ENCODE results near the gene FNDC3B. TPM values are rescaled to one million over a fixed set of nuclear protein-coding genes. Genes with fewer than 3 reads are reported as not detected.
A peak's percentile ranks its signal among the peaks of the same experiment; 100 is the strongest.

Gene FNDC3B
- polyA plus RNA-seq, 12 donors: 35.7 to 87.3 (median 64.8) TPM; not detected in 1

DNA sequence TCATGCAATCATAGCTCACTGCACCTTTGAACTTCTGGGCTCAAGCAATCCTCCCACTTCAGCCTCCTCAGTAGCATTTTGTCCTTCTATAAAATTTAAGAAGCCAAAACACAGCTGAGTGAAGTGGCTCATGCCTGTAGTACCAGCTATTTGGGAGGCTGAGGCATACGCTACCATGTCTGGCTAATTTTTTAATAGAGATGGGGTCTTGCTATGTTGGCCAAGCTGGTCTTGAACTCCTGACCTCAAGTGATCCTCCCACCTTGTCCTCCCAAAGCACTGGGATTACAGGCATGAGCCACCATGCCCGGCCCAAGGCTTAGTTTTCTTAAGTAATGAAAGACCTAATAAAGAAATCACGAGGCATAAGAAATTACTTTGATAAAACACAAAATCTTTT, 14.7 kb upstream of the FNDC3B start:
- no peak for DNase-seq

DNA sequence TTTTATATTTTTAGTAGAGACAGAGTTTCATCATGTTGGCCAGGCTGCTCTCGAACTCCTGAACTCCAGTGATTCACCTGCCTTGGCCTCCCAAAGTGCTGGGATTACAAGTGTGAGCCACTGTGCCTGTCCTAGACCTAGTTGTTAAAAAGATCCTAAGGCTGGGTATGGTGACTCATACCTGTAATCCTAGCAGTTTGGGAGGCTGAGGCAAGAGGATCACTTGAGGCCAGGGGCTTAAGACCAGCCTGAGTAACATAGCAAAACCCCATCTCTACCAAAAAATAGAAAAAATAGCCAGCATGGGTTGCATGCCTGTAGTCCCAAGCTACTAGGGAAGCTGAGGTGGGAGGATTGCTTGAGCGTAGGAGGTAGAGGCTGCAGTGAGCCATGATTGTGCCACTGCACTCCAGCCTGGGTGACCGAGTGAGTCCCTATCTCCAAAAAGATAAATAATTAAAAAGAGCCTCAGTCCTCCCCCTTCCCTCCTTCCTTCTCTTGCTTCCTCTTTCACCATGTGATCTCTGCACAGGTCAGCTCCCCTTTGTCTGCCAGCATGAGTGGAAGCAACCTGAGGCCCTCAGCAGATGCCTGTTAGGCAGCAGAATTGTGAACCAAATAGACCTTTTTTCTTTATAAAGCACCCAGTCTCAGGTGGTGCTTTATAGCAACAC, 9.8 kb upstream of the FNDC3B start:
- DNase-seq: no peak

DNA sequence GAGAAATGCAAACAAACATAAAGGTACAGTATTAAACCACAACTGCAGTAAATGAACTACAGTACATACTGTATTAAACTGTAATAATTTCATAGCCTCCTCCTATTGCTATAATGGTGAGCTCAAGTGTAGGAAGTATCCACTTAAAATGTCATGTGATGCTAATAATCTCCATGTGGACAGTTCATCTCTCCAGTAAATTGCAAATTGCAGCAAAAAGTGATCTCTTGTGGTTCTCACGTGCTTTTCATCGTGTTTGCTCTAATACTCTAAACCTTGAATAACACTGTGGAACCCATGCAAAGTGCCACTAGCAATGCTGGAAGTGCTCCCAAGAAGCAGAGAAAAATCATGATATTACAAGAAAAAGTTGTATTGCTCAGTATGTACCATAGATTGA, 9.2 kb upstream of the FNDC3B start:
- DNase-seq: no peak

DNA sequence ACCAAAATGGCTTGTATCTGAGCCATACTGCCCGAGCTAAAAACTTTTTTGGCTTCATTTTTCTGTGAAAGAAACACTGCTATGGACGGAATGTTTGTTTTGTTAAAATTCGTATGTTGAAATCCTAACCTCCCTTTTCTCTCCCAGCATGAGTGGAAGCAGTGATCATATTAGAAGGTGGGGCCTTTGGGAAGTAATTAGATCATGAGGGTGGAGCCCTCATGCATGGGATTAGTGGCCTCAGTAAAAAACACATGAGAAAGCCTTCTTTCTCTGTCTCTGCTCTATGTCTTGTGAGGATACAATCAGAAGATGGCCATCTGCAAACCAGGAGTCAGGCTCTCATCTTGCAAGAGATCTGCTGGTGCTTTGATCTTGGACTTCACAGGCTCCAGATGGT, 7.4 kb upstream of the FNDC3B start:
- no peak for DNase-seq

DNA sequence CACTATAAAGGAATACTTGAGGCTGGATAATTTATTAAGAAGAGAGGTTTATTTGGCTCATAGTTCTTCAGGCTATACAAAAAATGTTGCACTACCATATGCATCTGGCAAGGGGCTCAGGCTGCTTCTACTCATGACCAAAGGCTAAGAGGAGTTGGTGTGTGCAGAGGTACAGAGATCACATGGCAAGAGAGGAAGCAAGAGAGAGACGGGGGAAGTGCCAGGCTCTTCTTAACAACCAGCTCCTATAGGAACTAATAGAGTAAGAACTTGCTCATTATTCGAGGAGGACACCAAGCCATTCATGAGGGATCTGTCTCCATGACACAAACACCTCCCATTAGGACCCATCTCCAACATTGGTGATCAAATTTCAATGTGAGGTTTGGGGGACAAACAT, 6.0 kb upstream of the FNDC3B start:
- no peak for DNase-seq

GRCh38 chr3:172034786-172035685, 4.3 kb upstream of the FNDC3B start:
- DNase-seq: no peak

DNA sequence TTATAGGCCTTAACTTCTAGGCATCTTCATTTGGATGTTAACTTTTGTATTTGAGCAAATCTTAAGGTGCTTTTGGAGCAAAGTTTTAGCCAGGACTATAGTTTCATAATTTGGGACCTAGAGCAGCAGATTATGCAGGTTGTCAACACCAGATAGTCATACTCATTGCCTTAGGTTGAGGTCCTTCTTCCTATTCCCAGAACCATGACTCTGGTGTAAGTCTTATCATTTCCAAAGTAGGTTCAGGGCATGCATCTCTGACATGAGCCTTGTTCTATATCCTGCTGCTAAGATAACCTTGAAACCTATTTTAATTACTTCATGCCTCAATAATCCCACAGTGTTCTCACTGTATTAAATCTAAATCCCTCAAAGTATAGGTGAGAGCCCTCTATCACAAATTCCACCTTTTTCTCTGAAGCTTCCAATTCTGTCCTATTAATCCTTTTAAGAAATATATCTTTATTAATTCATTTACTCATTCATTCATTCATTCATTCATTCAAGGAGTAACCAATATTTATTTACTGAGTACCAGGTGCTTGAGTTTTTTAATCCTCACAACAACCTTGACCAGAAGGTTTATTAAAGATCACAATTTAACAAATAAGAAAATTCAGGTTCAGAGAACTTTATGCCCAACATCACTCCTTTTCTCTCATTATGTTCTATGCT, 2.7 kb upstream of the FNDC3B start:
- DNase-seq: no peak

DNA sequence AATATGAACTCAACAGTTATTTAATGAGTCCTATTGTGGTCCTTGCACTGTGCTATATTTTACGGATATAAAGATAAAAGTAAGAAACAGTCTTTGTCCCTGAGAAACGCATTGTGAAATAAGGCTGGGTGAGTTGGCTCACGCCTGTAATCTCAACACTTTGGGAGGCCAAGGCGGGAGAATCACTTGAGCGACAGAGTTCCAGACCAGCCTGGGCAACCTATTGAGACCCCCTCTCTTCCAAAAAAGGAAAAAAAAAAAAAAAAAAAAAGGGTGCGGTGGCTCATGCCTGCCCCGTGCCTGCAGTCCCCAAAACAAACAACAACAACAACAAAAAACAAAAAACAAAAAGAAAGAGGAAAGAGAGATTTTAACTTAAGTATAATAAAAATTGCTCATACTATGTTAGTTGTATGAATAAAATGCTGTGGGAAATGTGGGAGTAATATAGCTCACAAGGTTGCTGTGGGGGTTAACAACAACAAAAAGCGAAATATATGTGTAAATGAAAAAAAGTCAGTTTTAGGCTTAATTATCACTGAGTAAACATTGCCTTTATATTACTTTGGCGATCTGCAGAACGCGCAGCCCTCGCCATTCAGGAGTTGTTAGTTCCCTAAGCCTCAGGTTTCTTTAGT, 461 bp upstream of the FNDC3B start:
- DNase-seq: no peak

GRCh38 chr3:172040078-172040980, 951 bp downstream of the FNDC3B start:
- peak; percentile 88 for DNase-seq

- peak; percentile 69 for DNase-seq
These were observed 1.9 kb downstream of the FNDC3B start for GRCh38 chr3:172040981-172041963.

DNA sequence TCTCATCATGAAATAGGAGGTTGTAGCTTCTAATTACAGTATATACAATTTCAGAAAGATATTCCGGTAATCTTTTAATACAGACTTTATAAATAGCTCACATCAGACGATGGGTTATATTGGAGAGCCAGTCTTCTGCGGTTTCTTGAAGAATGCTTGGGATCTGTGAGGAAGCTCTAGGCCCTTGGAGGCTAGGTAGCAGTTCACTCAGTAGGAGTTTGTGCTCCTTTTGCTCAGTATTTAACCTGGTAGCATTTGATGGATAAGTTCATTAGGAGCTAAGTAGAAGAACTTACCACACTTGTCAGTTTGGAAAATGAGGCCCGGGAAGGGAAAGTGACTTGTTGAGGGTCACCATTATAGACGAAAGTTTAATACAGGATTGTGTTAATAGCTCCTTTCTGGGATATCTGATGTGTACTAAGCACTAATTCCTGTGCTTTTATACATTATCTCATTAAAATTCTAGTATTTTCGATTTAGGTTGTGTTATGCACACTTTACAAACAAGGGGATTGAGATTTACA, 2.8 kb downstream of the FNDC3B start:
- no peak for DNase-seq

DNA sequence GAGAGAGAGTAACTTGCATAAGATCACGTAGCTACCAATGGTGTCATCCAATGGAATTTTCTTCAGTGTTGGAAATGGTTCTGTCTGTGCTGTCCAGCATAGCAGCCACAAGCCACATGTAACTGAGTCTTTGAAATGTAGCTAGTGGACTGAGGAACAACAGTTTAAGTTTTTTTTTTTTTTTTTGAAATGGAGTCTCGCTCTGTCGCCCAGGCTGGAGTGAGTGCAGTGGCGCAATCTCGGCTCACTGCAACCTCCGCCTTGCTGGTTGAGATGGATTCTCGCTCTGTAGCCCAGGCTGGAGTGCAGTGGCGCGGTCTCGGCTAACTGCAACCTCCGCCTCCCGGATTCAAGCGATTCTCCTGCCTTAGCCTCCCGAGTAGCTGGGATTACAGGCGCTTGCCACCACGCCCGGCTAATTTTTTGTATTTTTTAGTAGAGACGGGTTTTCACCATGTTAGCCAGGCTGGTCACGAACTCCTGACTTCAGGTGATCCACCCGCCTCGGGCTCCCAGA, 3.3 kb downstream of the FNDC3B start:
- DNase-seq: peak; percentile 48

GRCh38 chr3:172043233-172043632, 3.9 kb downstream of the FNDC3B start:
- DNase-seq: no peak

DNA sequence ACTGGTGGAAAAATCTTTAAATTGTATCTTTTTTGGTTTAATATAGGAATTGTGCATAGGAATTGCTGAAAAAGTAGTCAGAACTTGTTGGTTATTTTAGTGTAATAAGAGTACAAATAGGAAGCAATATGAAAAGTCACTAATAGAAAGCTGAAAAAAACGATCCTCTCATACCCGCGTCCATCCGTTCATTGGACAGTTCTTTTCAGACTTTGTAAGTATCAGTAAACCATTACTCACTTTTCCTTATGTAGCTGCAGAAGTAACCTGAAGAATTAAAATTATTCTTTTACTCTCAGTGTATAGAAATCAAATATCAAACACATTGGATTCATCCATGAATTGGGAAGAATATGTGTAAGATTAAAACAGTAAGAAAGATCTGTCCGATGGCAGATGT, 4.4 kb downstream of the FNDC3B start:
- DNase-seq: no peak

GRCh38 chr3:172044833-172045585, 5.6 kb downstream of the FNDC3B start:
- DNase-seq: no peak

GRCh38 chr3:172046268-172046915, 7.0 kb downstream of the FNDC3B start:
- DNase-seq: no peak

- no peak for DNase-seq
These were observed 8.3 kb downstream of the FNDC3B start for GRCh38 chr3:172047567-172048115.

DNA sequence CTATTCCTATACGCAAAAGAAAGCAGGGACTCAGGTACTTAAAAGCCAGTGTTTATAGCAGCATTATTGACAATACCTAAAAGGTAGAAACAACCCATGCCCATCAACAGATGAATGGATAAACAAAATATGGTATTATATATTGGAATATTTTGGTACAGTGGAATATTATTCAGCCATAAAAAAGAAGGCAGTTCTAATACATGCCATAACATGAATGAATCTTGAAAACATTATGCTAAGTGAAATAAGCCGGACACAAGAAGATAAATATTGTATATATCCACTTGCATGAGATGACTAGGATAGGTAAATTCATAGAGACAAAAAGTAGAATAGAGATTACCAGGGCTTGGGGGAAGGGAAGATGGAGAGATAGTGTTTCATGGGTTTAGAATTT, 9.2 kb downstream of the FNDC3B start:
- no peak for DNase-seq
